ENCODE measurements around the gene LRRC63.
"Not testable (repeated sequence)": the region's sequence is repeated elsewhere in the genome, so short reads cannot be mapped to it uniquely, and the experiment has no call there.

- TF ChIP-seq CTCF (IDR thresholded peaks at IDR 0.05 in 2 of 3, conservative IDR thresholded peaks at IDR 0.05 in 1 of 3; ENCODE audit: borderline replicate concordance in 1 of 3, insufficient read depth in 1 of 3, low read depth in 2 of 3, low read length in 2 of 3); POLR2AphosphoS5 (IDR thresholded peaks at IDR 0.05; ENCODE audit: low read depth, low read length); SP1 (IDR thresholded peaks at IDR 0.05; ENCODE audit: low read depth); SIN3A (IDR thresholded peaks at IDR 0.05; ENCODE audit: low read depth); REST (IDR thresholded peaks at IDR 0.05; ENCODE audit: low read depth); TCF7L2 (IDR thresholded peaks at IDR 0.05; ENCODE audit: borderline replicate concordance, extremely low read depth, insufficient read depth, insufficient read length); POLR2A (IDR thresholded peaks at IDR 0.05; ENCODE audit: borderline replicate concordance, extremely low read depth, insufficient read depth, insufficient read length); RAD21 (IDR thresholded peaks at IDR 0.05; ENCODE audit: low read depth); EZH2 (IDR thresholded peaks at IDR 0.05); ZNF274 (IDR thresholded peaks at IDR 0.05; ENCODE audit: low read depth, low read length): not testable (repeated sequence)
Measured at GRCh38 chr13:46283912-46284824, 72.4 kb downstream of the LRRC63 start.

Measured in HCT116 (cell line).